ENCODE data around the gene KIF13A.

- TF ChIP-seq CTCF (IDR thresholded peaks at IDR 0.05) (no peak), POLR2A (IDR thresholded peaks at IDR 0.05) (no peak)
Observed at GRCh38 chr6:17865798-17866725, 121.4 kb downstream of the KIF13A start.

Measured in Peyer's patch (tissue), 4 donors.